Gastrocnemius medialis (tissue), 4 donors: ENCODE results near the gene MKI67.

Experiments
- POLR2A ChIP-seq, 2 donors: fragments of 450-650 bp; IDR thresholded peaks; one replicate each; pipeline ENCODE4 v1.6.1; 2017; ENCODE audit warnings: antibody characterized with exemption in 2 of 2, mild to moderate bottlenecking in 2 of 2, moderate library complexity in 2 of 2
- TF ChIP-seq, protein P1 (sequence below), 5 experiments: fragments of 450-650 bp in 3 of 5; fragments of 200-600 bp in 2 of 5; sonication (generic) in 2 of 5; IDR thresholded peaks in 4 of 5; conservative IDR thresholded peaks in 1 of 5; 1 replicate in 4 of 5; 2 replicates in 1 of 5; pipeline ENCODE4 v1.5.1; 2016 to 2019; ENCODE audit warnings: antibody characterized with exemption in 5 of 5, mild to moderate bottlenecking in 3 of 5, moderate library complexity in 3 of 5

DNA sequence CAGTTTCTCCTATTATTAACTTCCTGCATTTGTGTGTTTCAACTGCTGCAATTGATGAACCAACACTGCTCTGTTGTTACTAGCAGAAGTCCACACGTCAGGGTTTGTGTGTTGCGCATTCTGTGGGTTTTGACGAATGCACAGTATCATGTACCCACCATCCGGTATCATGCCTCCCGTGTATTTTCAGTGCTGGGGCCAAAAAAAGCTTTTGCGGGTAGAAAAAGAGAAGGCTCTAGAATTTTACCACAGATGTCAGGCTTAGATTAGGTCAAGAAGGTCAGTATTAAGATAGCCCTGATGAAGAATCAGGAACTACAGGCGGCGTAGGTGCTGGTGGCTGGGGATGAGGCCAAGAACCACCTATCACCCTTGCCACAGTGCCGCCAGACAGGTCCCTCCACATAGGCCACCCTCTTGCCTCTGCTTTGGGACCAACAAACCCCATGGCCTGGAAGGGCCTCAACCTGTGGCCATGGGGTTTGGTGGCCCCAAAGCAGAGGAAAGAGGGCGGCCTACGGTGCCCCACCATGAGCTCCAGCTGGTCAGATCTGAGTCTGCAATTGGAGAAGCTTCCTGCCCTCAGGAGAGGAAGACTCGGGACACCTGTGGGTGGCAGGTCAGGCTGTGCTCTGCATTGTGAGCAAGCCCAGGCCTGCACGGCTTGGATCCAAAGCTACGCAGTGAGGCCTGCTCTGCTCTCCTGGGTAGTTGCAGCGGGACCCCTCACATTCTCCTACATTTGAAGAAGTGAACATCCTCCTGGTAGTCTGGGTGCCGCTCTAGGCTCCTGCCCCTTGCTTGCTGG is 71.9 kb downstream of the MKI67 start:
- TF ChIP-seq, protein P1, sequence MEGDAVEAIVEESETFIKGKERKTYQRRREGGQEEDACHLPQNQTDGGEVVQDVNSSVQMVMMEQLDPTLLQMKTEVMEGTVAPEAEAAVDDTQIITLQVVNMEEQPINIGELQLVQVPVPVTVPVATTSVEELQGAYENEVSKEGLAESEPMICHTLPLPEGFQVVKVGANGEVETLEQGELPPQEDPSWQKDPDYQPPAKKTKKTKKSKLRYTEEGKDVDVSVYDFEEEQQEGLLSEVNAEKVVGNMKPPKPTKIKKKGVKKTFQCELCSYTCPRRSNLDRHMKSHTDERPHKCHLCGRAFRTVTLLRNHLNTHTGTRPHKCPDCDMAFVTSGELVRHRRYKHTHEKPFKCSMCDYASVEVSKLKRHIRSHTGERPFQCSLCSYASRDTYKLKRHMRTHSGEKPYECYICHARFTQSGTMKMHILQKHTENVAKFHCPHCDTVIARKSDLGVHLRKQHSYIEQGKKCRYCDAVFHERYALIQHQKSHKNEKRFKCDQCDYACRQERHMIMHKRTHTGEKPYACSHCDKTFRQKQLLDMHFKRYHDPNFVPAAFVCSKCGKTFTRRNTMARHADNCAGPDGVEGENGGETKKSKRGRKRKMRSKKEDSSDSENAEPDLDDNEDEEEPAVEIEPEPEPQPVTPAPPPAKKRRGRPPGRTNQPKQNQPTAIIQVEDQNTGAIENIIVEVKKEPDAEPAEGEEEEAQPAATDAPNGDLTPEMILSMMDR (IDR thresholded peaks at IDR 0.05 in 4 of 5, conservative IDR thresholded peaks at IDR 0.05 in 1 of 5): no peak
- no peak for TF ChIP-seq POLR2A (IDR thresholded peaks at IDR 0.05)
